ENCODE results near the gene UBD.

DNA sequence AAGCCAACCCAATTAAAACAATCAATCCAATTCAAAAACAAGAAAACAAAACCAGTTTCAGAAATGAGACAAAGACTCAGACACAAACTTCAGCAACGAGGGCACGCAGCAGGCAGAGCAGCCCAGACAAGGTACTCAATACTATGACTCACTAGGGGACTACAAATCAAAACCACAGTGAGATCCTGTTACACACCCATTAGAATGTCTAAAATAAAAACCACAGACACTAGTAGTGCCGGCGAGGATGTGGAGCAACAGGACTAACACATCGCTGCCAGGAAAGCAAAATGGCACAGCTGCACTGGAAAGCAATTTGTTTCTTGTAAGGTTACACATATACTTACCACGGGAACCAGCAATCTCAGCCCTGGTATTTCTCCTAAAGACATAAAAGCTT is 43.4 kb downstream of the UBD start:
- TF ChIP-seq, protein P1, sequence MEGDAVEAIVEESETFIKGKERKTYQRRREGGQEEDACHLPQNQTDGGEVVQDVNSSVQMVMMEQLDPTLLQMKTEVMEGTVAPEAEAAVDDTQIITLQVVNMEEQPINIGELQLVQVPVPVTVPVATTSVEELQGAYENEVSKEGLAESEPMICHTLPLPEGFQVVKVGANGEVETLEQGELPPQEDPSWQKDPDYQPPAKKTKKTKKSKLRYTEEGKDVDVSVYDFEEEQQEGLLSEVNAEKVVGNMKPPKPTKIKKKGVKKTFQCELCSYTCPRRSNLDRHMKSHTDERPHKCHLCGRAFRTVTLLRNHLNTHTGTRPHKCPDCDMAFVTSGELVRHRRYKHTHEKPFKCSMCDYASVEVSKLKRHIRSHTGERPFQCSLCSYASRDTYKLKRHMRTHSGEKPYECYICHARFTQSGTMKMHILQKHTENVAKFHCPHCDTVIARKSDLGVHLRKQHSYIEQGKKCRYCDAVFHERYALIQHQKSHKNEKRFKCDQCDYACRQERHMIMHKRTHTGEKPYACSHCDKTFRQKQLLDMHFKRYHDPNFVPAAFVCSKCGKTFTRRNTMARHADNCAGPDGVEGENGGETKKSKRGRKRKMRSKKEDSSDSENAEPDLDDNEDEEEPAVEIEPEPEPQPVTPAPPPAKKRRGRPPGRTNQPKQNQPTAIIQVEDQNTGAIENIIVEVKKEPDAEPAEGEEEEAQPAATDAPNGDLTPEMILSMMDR (optimal IDR thresholded peaks at IDR 0.05 in 1 of 3, IDR thresholded peaks at IDR 0.05 in 1 of 3, conservative IDR thresholded peaks at IDR 0.05 in 1 of 3; ENCODE audit: extremely low read depth in 1 of 3, insufficient read depth in 2 of 3, low read length in 3 of 3), result no peak
- TF ChIP-seq EZH2 (IDR thresholded peaks at IDR 0.05; ENCODE audit: low read length), result no peak

All from keratinocyte (primary cell).